H1 (cell line): ENCODE data around the gene DOCK3.
A peak's percentile ranks its signal among the peaks of the same experiment; 100 is the strongest.

ENCODE experiments used
- CTCF ChIP-seq, 3 experiments: IDR thresholded peaks; 1 replicate in 2 of 3; 2 replicates in 1 of 3; pipeline versions ENCODE4 v1.5.1 to v1.6.1; 2011; ENCODE audit warnings: low read length in 3 of 3, mild to moderate bottlenecking in 3 of 3, inconsistent platforms in 2 of 3, low read depth in 1 of 3, moderate library complexity in 1 of 3; ENCODE audit not compliant: insufficient read depth in 1 of 3; ENCODE audit errors: control extremely low read depth in 1 of 3
- EGR1 ChIP-seq: IDR thresholded peaks from 2 replicates; pipeline ENCODE4 v1.6.1; 2011; ENCODE audit warnings: low read depth, low read length, borderline replicate concordance
- EP300 ChIP-seq, 2 experiments: IDR thresholded peaks; 1 replicate in 1 of 2; 2 replicates in 1 of 2; pipeline ENCODE4 v1.6.1; 2011 to 2012; ENCODE audit warnings: low read depth in 2 of 2, low read length in 2 of 2, mild to moderate bottlenecking in 2 of 2, borderline replicate concordance in 1 of 2, inconsistent platforms in 1 of 2, moderate library complexity in 1 of 2
- EZH2 ChIP-seq: fragments of 200-600 bp; sonication (generic); IDR thresholded peaks from 2 replicates; pipeline ENCODE4 v1.7.1; 2012; ENCODE audit warnings: low read depth, mild to moderate bottlenecking, moderate library complexity, low read length, inconsistent platforms; ENCODE audit not compliant: severe bottlenecking
- HDAC2 ChIP-seq, 2 experiments: fragments of 300-600 bp in 1 of 2; sonication (generic) in 1 of 2; IDR thresholded peaks; 2 replicates each; pipeline ENCODE4 v1.6.1; 2011 to 2012; ENCODE audit warnings: low read depth in 2 of 2, low read length in 2 of 2, mild to moderate bottlenecking in 2 of 2, moderate library complexity in 2 of 2, borderline replicate concordance in 1 of 2, inconsistent platforms in 1 of 2
- NRF1 ChIP-seq: IDR thresholded peaks from 2 replicates; pipeline ENCODE4 v1.6.1; 2011; ENCODE audit warnings: mild to moderate bottlenecking, low read depth, low read length, improper control_type of control experiment
- POLR2A ChIP-seq, 2 experiments: IDR thresholded peaks; 1 replicate in 1 of 2; 2 replicates in 1 of 2; pipeline ENCODE4 v1.6.1; 2011; ENCODE audit warnings: low read depth in 2 of 2, low read length in 2 of 2, mild to moderate bottlenecking in 2 of 2; ENCODE audit errors: control extremely low read depth in 1 of 2
- POLR2AphosphoS5 ChIP-seq: IDR thresholded peaks from 2 replicates; pipeline ENCODE4 v1.6.1; 2011; ENCODE audit warnings: low read depth, low read length
- RFX5 ChIP-seq: IDR thresholded peaks from 2 replicates; pipeline ENCODE4 v1.6.1; 2011; ENCODE audit warnings: low read depth, low read length, improper control_type of control experiment, borderline replicate concordance
- SIN3A ChIP-seq, 2 experiments: IDR thresholded peaks in 1 of 2; conservative IDR thresholded peaks in 1 of 2; 2 replicates each; pipeline ENCODE4 v1.6.1; 2011 to 2012; ENCODE audit warnings: low read length in 2 of 2, improper control_type of control experiment in 1 of 2, low read depth in 1 of 2, mild to moderate bottlenecking in 1 of 2
- SRF ChIP-seq: IDR thresholded peaks from 2 replicates; pipeline ENCODE4 v1.6.1; 2011; ENCODE audit warnings: mild to moderate bottlenecking, low read depth, low read length, moderate library complexity
- TAF1 ChIP-seq: IDR thresholded peaks from 2 replicates; pipeline ENCODE4 v1.6.1; 2011; ENCODE audit warnings: mild to moderate bottlenecking, low read depth, low read length
- USF2 ChIP-seq: IDR thresholded peaks from 2 replicates; pipeline ENCODE4 v1.6.1; 2011; ENCODE audit warnings: low read length, improper control_type of control experiment

GRCh38 chr3:50676031-50676705 is 1.4 kb downstream of the DOCK3 start:
- TF ChIP-seq TAF1 (no peak), USF2 (no peak), SIN3A (conservative IDR thresholded peaks at IDR 0.05 in 1 of 2, IDR thresholded peaks at IDR 0.05 in 1 of 2; ENCODE audit: low read depth in 1 of 2, low read length in 2 of 2) (no peak), HDAC2 (IDR thresholded peaks at IDR 0.05; ENCODE audit: borderline replicate concordance in 1 of 2, low read depth in 2 of 2, low read length in 2 of 2) (no peak), SRF (no peak), EP300 (IDR thresholded peaks at IDR 0.05; ENCODE audit: borderline replicate concordance in 1 of 2, low read depth in 2 of 2, low read length in 2 of 2) (no peak), CTCF (IDR thresholded peaks at IDR 0.05; ENCODE audit: control extremely low read depth in 1 of 3, insufficient read depth in 1 of 3, low read depth in 1 of 3, low read length in 3 of 3) (peak in 1 of 3 experiments; percentile 5; a peak in 1 of 4 replicates), EZH2 (no peak), NRF1 (no peak), RFX5 (no peak), POLR2AphosphoS5 (no peak), POLR2A (IDR thresholded peaks at IDR 0.05; ENCODE audit: control extremely low read depth in 1 of 2, low read depth in 2 of 2, low read length in 2 of 2) (no peak), EGR1 (no peak)
